Hepatocyte (in vitro differentiated cells): ENCODE data around the gene DDX10. TPM values are rescaled to one million over a fixed set of nuclear protein-coding genes. Genes with fewer than 3 reads are reported as not detected.

Experiments used
- DNase-seq: peaks from one replicate; pipeline ENCODE4 v3.0.0-alpha.2; 2016; ENCODE audit warnings: low spot score
- H2AFZ ChIP-seq: fragments of 200-600 bp; sonication (generic); 2 replicates; pipeline ENCODE4 v1.6.0; 2016; ENCODE audit warnings: antibody characterized with exemption, mild to moderate bottlenecking
- H3K27ac ChIP-seq: fragments of 200-600 bp; sonication (generic); 2 replicates; pipeline ENCODE4 v1.5.1; 2016; ENCODE audit warnings: mild to moderate bottlenecking
- H3K27me3 ChIP-seq: fragments of 200-600 bp; sonication (generic); 2 replicates; pipeline ENCODE4 v1.6.1; 2016
- H3K36me3 ChIP-seq: fragments of 200-600 bp; sonication (generic); replicated peaks from 2 replicates; pipeline ENCODE4 v1.5.1; 2016; ENCODE audit warnings: low read depth; ENCODE audit not compliant: insufficient read depth
- H3K4me1 ChIP-seq: fragments of 200-600 bp; sonication (generic); 2 replicates; pipeline ENCODE4 v1.5.1; 2016; ENCODE audit warnings: mild to moderate bottlenecking, moderate library complexity; ENCODE audit not compliant: insufficient read depth
- H3K4me2 ChIP-seq: fragments of 200-600 bp; sonication (generic); 2 replicates; pipeline ENCODE4 v1.6.0; 2016
- H3K4me3 ChIP-seq: fragments of 200-600 bp; sonication (generic); 2 replicates; pipeline ENCODE4 v1.5.1; 2016; ENCODE audit warnings: mild to moderate bottlenecking
- H3K79me2 ChIP-seq: fragments of 200-600 bp; sonication (generic); 2 replicates; pipeline ENCODE4 v1.6.0; 2017; ENCODE audit warnings: mild to moderate bottlenecking
- H3K9me2 ChIP-seq: fragments of 200-600 bp; sonication (generic); replicated peaks from 2 replicates; pipeline ENCODE4 v1.6.0; 2017; ENCODE audit warnings: mild to moderate bottlenecking; ENCODE audit not compliant: insufficient read depth
- H3K9me3 ChIP-seq: fragments of 200-600 bp; sonication (generic); 2 replicates; pipeline ENCODE4 v1.5.1; 2016; ENCODE audit warnings: low read depth, mild to moderate bottlenecking
- H4K20me1 ChIP-seq: fragments of 200-600 bp; sonication (generic); 2 replicates; pipeline ENCODE4 v1.6.0; 2016; ENCODE audit warnings: mild to moderate bottlenecking; ENCODE audit not compliant: insufficient read depth, poor library complexity, severe bottlenecking
- EZH2 ChIP-seq: fragments of 200-600 bp; sonication (generic); IDR thresholded peaks from 2 replicates; pipeline ENCODE4 v1.6.1; 2016; ENCODE audit warnings: antibody characterized with exemption, mild to moderate bottlenecking, borderline replicate concordance
- EZH2phosphoT487 ChIP-seq: fragments of 200-600 bp; sonication (generic); IDR thresholded peaks from one replicate; pipeline ENCODE4 v1.6.1; 2018; ENCODE audit warnings: antibody characterized with exemption, mild to moderate bottlenecking, low read depth, moderate library complexity; ENCODE audit not compliant: unreplicated experiment, severe bottlenecking
- WGBS: methylation state at CpG from one replicate; pipeline ENCODE4 v1.1.6; 2016; ENCODE audit warnings: low lambda C conversion rate; ENCODE audit errors: missing lambda C conversion rate; 5-methylcytosine and 5-hydroxymethylcytosine counted together
- polyA plus RNA-seq: library from polyadenylated mRNA; unstranded; fragments of >200 nt; fragmentation: Nextera tagmentation; extraction: Ambion mirVana; gene quantifications from 2 replicates; pipeline ENCODE4 v1.2.1, GENCODE V29; 2016
- total RNA-seq: library from RNA; depleted of rRNA; stranded (reverse); fragments of >200 nt; gene quantifications from 2 replicates; pipeline ENCODE4 v1.2.3, GENCODE V29; 2014
- TF ChIP-seq, protein P1 (sequence below): fragments of 200-600 bp; sonication (generic); IDR thresholded peaks from 2 replicates; pipeline ENCODE4 v1.5.1; 2016; ENCODE audit warnings: antibody characterized with exemption, mild to moderate bottlenecking; ENCODE audit not compliant: poor library complexity

Gene DDX10
- total and polyA plus RNA-seq, 2 experiments from 2014 or later: 9.6 to 13.9 TPM

DNA sequence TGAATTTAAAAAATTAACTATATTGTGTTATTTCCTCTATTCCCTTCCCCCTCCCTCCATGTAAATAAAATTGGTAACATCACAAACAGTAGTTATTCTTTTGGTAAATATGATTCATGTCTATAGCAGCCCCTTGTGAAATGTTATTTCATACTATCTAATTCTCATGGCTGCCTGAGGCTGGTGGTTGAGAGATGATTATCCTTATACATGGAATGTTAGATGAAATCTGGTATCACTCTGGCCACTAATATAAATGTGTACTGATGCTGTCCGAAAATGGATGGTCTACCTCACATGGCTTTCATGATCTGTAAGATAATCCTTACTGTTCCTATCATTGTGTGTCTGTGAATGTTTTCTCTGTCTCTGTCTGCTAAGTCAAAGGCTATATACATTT lies 46.3 kb upstream of the DDX10 start:
- no peaks in the 10 kb centered on the region for H3K79me2 ChIP-seq
- H3K4me2 ChIP-seq: no peak overlapping the region
- H3K27ac ChIP-seq: no peak overlapping the region
- H3K27me3 ChIP-seq: peaks cover 11% of the 10 kb centered on the region
- H3K4me3 ChIP-seq: no peak overlapping the region
- H3K9me3 ChIP-seq: no peaks in the 10 kb centered on the region
- H2AFZ ChIP-seq: no peak overlapping the region
- H4K20me1 ChIP-seq: no peaks in the 10 kb centered on the region
- no peaks in the 10 kb centered on the region for H3K9me2 ChIP-seq
- TF ChIP-seq EZH2phosphoT487 (no peak), EZH2 (no peak)
- TF ChIP-seq, protein P1, sequence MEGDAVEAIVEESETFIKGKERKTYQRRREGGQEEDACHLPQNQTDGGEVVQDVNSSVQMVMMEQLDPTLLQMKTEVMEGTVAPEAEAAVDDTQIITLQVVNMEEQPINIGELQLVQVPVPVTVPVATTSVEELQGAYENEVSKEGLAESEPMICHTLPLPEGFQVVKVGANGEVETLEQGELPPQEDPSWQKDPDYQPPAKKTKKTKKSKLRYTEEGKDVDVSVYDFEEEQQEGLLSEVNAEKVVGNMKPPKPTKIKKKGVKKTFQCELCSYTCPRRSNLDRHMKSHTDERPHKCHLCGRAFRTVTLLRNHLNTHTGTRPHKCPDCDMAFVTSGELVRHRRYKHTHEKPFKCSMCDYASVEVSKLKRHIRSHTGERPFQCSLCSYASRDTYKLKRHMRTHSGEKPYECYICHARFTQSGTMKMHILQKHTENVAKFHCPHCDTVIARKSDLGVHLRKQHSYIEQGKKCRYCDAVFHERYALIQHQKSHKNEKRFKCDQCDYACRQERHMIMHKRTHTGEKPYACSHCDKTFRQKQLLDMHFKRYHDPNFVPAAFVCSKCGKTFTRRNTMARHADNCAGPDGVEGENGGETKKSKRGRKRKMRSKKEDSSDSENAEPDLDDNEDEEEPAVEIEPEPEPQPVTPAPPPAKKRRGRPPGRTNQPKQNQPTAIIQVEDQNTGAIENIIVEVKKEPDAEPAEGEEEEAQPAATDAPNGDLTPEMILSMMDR: no peak
- no peaks in the 10 kb centered on the region for H3K36me3 ChIP-seq
- no peak for DNase-seq
- no peaks in the 10 kb centered on the region for H3K4me1 ChIP-seq
- 76% methylated on average over 1 of the region's 1 CpG for WGBS

DNA sequence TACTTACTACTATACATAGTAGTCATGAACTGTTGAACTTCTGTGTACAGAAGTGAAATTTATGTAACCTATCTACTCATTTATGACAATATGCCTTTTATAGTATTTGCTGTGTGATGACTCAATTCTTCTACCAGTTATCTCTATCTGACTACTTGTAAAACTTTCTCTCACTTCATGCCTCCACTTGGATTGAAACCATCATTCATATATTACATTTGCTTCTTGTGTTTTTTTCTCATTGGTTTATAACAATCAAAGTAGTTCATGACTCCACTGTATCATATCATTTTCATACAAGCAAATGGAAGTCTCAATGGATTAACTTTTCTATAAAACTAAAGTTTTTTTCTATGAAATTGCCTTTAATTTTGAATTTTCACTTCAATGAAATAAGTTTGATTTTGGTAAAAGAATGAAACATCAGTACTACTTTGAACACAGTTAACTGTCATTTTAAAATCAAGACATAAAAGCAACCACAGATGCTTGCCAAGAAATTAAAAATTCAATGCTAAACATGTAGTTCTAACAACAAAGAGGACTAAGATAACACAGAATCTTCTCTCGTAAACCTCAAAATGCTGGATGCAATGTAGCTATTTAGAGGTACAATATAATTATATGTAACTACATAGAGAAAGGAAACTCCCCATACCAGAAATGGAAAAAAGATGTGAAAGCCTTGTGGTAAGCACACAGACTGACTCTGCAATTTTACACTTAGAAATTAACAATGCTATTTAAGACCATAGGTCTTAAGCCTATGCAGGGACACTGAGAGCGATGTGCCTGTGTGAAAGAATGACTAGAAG lies 43.7 kb upstream of the DDX10 start:
- H4K20me1 ChIP-seq: no peaks in the 10 kb centered on the region
- DNase-seq: no peak
- no peaks in the 10 kb centered on the region for H3K79me2 ChIP-seq
- WGBS: 80% methylated on average over 2 of the region's 2 CpGs
- no peak overlapping the region for H3K27ac ChIP-seq
- no peaks in the 10 kb centered on the region for H3K9me3 ChIP-seq
- H3K4me3 ChIP-seq: no peak overlapping the region
- no peaks in the 10 kb centered on the region for H3K4me1 ChIP-seq
- H3K27me3 ChIP-seq: peaks cover 25% of the 10 kb centered on the region
- no peak for TF ChIP-seq EZH2
- peak; percentile 97 for TF ChIP-seq EZH2phosphoT487
- TF ChIP-seq, protein P1: no peak
- H3K4me2 ChIP-seq: no peak overlapping the region
- no peak overlapping the region for H2AFZ ChIP-seq
- no peaks in the 10 kb centered on the region for H3K9me2 ChIP-seq
- no peaks in the 10 kb centered on the region for H3K36me3 ChIP-seq

DNA sequence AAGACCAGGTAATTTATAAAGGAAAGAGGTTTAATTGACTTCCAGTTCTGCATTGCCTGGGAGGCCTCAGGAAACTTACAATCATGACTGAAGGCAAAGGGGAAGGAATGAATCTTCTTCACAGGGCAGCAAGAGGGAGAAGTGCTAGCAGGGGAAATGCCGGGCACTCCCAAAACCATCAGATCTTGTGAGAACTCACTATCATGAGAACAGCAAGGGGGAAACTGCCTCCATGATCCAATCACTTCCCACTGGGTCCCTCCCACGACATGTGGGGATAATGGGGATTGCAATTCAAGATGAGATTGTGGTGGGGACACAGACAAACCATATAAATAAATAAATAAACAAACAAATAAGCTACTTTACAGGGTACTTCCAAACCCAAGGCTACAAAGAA lies 42.5 kb upstream of the DDX10 start:
- no peaks in the 10 kb centered on the region for H4K20me1 ChIP-seq
- H3K9me3 ChIP-seq: no peaks in the 10 kb centered on the region
- H2AFZ ChIP-seq: no peak overlapping the region
- no peaks in the 10 kb centered on the region for H3K4me1 ChIP-seq
- H3K4me3 ChIP-seq: no peak overlapping the region
- 90% methylated on average over 2 of the region's 2 CpGs for WGBS
- no peaks in the 10 kb centered on the region for H3K36me3 ChIP-seq
- H3K27ac ChIP-seq: no peak overlapping the region
- H3K9me2 ChIP-seq: no peaks in the 10 kb centered on the region
- peaks cover 25% of the 10 kb centered on the region for H3K27me3 ChIP-seq
- TF ChIP-seq EZH2phosphoT487 (no peak), EZH2 (no peak)
- TF ChIP-seq, protein P1: no peak
- H3K79me2 ChIP-seq: no peaks in the 10 kb centered on the region
- no peak overlapping the region for H3K4me2 ChIP-seq
- no peak for DNase-seq
